Hepatocyte (in vitro differentiated cells): ENCODE data around the gene ARL3.

Experiments
- CTCF ChIP-seq: fragments of 200-600 bp; sonication (generic); IDR thresholded peaks from 2 replicates; pipeline ENCODE4 v1.5.1; 2016; ENCODE audit warnings: antibody characterized with exemption, mild to moderate bottlenecking; ENCODE audit not compliant: poor library complexity
- EZH2 ChIP-seq: fragments of 200-600 bp; sonication (generic); IDR thresholded peaks from 2 replicates; pipeline ENCODE4 v1.6.1; 2016; ENCODE audit warnings: antibody characterized with exemption, mild to moderate bottlenecking, borderline replicate concordance
- EZH2phosphoT487 ChIP-seq: fragments of 200-600 bp; sonication (generic); IDR thresholded peaks from one replicate; pipeline ENCODE4 v1.6.1; 2018; ENCODE audit warnings: antibody characterized with exemption, mild to moderate bottlenecking, low read depth, moderate library complexity; ENCODE audit not compliant: unreplicated experiment, severe bottlenecking

- TF ChIP-seq CTCF, result no peak
- TF ChIP-seq EZH2phosphoT487, result no peak
- TF ChIP-seq EZH2, result no peak
Observed at GRCh38 chr10:102759497-102760210, 45.5 kb upstream of the ARL3 start.
